GM18526 (cell line): ENCODE results near the gene CNPY1.

Experiments
- POLR2A ChIP-seq: IDR thresholded peaks from 3 replicates; pipeline ENCODE4 v1.6.1; 2011; ENCODE audit not compliant: insufficient read length; ENCODE audit errors: extremely low read depth

Gene CNPY1

GRCh38 chr7:155568842-155569494 is 22.6 kb upstream of the CNPY1 start:
- TF ChIP-seq POLR2A: no peak

GRCh38 chr7:155568333-155568660 is 21.9 kb upstream of the CNPY1 start:
- TF ChIP-seq POLR2A: no peak

GRCh38 chr7:155567646-155568332 is 21.4 kb upstream of the CNPY1 start:
- TF ChIP-seq POLR2A: no peak

- TF ChIP-seq POLR2A: no peak
These were observed 19.9 kb upstream of the CNPY1 start for GRCh38 chr7:155566011-155566836.

GRCh38 chr7:155565596-155565995 is 19.2 kb upstream of the CNPY1 start:
- TF ChIP-seq POLR2A: no peak

- no peak for TF ChIP-seq POLR2A
These were observed 15.7 kb upstream of the CNPY1 start for GRCh38 chr7:155562106-155562505.

GRCh38 chr7:155560982-155561686 is 14.8 kb upstream of the CNPY1 start:
- TF ChIP-seq POLR2A: no peak

GRCh38 chr7:155560196-155560885 is 14.0 kb upstream of the CNPY1 start:
- no peak for TF ChIP-seq POLR2A

- no peak for TF ChIP-seq POLR2A
These were observed 13.3 kb upstream of the CNPY1 start for GRCh38 chr7:155559519-155560108.

GRCh38 chr7:155558961-155559360 is 12.6 kb upstream of the CNPY1 start:
- no peak for TF ChIP-seq POLR2A

- TF ChIP-seq POLR2A: no peak
These were observed 12.0 kb upstream of the CNPY1 start for GRCh38 chr7:155558351-155558750.

GRCh38 chr7:155557778-155558177 is 11.4 kb upstream of the CNPY1 start:
- no peak for TF ChIP-seq POLR2A

GRCh38 chr7:155556763-155557162 is 10.4 kb upstream of the CNPY1 start:
- TF ChIP-seq POLR2A: no peak

GRCh38 chr7:155555116-155555695 is 8.8 kb upstream of the CNPY1 start:
- no peak for TF ChIP-seq POLR2A
